ENCODE measurements around the gene ZNF546.

GRCh38 chr19:39949026-39949747 is 47.7 kb upstream of the ZNF546 start:
- TF ChIP-seq TAF1 (IDR thresholded peaks at IDR 0.05; ENCODE audit: borderline replicate concordance, insufficient read depth, low read length) (no peak), POLR2AphosphoS5 (IDR thresholded peaks at IDR 0.05; ENCODE audit: low read depth, low read length) (no peak), REST (IDR thresholded peaks at IDR 0.05; ENCODE audit: insufficient read depth in 1 of 2, low read depth in 2 of 2, low read length in 2 of 2) (no peak), SIN3A (IDR thresholded peaks at IDR 0.05; ENCODE audit: borderline replicate concordance, insufficient read depth, low read length) (no peak), FOXP2 (optimal IDR thresholded peaks at IDR 0.05; ENCODE audit: borderline replicate concordance, extremely low read depth, extremely low read length, insufficient read depth) (no peak)

Data from PFSK-1 (cell line).